GM19238 (cell line): ENCODE results near the gene SCML1.

Experiments used
- DNase-seq: peaks from one replicate; pipeline ENCODE4 v3.0.0; 2011; ENCODE audit warnings: low spot score; ENCODE audit not compliant: insufficient read length

SCML1 gene

DNA sequence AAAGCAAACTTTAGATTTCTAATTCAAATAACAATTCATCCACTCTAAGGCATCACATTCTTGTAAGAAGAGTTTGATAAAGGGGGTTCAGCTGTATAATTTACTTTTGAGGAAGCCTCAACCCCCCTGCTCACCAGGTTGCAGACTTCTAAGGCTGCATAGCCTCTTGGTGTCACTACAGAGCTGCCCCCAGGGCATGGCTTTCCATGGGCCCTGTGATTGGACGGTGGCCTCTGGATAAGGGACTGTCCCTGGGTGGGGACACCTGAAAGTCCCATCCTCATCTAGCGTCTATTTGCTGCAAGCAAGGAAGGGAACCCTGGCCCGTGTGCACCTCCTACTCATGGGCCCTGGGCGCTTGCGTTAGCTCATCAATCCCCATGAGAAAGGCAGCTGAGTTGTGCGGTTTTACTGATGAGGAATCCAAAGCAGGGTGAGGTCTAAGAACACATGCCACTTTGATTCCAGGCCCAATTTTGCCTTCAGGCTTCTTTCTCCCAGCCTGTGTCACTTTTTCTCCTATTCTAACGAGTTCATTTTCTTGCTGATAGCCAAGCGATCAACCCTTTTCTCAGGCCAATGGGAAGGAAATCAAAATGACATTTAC lies 51.8 kb downstream of the SCML1 start:
- no peak for DNase-seq

DNA sequence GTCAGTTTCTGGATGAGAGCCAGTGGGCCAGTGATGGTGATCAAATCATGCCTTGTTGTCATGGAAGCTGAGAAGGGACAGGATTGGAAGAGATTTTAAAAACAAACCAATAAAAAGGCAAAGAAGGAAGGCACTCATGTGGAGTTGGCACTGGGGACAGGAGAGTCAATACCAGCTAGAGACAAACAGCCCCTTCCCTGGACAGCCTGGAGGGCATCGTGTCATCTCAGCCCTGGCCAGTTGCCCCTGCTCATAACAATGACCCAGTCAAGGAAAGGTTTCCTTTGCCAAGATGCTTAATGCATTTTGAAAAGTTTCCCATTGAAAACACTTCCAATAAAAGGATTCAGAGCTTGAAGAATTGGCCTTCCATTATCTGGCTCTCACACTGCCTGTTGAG lies 55.5 kb downstream of the SCML1 start:
- no peak for DNase-seq

DNA sequence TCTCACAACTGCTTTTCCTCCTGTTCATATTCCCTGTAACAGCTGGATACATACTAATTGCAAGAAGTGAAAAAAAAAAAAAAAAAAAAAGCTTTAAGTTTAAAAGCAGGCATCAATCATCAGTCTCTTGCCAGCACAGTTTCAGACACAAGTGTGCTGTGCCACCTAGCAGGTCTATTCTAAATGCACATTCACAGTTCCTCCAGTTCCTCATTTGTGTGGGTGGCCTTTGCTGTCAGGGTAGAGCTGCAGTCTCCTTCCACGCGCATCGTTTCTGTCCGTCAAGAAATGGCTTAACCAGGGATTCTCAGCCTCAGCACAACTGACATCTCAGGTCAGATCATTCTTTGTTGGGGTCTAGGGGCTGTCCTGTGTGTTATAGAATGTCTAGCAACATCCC lies 61.6 kb downstream of the SCML1 start:
- no peak for DNase-seq

DNA sequence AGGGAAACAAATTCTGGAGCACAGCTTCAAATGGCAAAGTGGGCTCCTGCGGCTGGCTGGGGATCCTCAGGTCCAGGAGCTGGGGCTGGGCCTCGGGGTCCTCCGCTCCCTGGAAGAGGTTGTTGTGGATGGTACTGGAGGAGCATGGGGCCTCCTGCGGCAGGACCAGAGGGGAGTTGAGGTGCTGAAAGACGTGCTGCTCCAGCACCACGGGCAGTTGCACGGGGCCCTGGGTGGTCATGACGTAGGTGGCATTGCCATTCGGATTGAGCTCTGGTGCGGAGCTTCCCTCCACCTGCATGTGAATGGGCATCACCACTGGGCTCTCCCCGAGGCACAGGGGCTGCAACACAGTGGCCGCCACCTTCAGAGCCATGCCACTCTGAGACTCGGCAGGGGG lies 64.1 kb downstream of the SCML1 start:
- no peak for DNase-seq

DNA sequence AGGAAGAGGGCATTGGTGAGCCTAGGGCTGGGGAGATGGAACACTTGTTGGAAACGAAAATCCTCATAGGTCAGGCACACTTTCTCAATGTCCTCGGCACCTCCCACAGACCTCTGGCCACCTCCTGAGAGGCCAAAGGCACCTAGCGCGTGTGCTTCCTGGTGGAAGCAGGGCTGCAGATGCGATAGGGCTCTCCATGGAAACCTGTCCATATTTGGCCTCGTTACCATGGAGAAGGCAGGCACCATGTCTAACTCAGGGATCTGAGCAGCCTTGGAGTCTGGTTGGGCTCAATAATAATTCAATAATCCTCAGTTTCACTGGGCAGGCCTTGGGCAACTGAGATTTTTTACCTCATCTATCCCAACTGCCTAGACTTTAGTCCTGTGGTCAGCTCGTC lies 65.5 kb downstream of the SCML1 start:
- DNase-seq, result no peak

DNA sequence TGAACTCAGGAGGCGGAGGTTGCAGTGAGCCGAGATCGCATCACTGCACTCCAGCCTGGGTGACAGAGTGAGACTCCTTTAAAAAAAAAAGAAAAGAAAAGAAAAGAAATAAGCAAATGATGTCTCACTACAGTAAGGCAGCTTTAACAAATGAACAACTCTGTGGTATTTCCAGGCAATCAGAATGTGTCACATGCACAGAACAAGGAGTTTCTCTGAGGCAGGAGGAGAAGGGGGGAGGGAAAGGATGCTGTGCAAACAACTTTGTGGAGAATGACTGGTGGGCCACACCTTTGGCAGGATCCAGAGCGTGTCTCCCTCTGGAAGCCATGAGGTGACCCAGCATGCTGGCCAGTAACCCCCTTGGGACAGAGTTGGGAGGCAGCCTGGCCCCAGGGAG lies 66.2 kb downstream of the SCML1 start:
- DNase-seq, result no peak
